Neural crest cell (in vitro differentiated cells): ENCODE measurements around the gene HMSD. TPM values are rescaled to one million over a fixed set of nuclear protein-coding genes. Genes with fewer than 3 reads are reported as not detected.

Source experiments
- DNase-seq: peaks from one replicate; pipeline ENCODE4 v3.0.0; 2021; ENCODE audit warnings: low read depth, mixed read lengths, low spot score
- H3K27ac Mint-ChIP-seq: one replicate; pipeline ENCODE4 v1.8.0; 2021; ENCODE audit warnings: mild to moderate bottlenecking, mixed read lengths; ENCODE audit not compliant: unreplicated experiment
- H3K27me3 Mint-ChIP-seq: 2 replicates; pipeline ENCODE4 v1.8.0; 2021; ENCODE audit warnings: low read depth, mild to moderate bottlenecking, mixed read lengths
- H3K36me3 Mint-ChIP-seq: 2 replicates; pipeline ENCODE4 v1.8.0; 2021; ENCODE audit warnings: low read depth, mild to moderate bottlenecking, mixed read lengths
- H3K4me1 Mint-ChIP-seq: 2 replicates; pipeline ENCODE4 v1.8.0; 2021; ENCODE audit warnings: mixed read lengths
- H3K4me3 Mint-ChIP-seq: one replicate; pipeline ENCODE4 v1.8.0; 2021; ENCODE audit warnings: mild to moderate bottlenecking, mixed read lengths
- H3K9me3 Mint-ChIP-seq: 2 replicates; pipeline ENCODE4 v1.8.0; 2021; ENCODE audit warnings: mixed read lengths
- CTCF ChIP-seq: fragments of 200-600 bp; sonication (generic); conservative IDR thresholded peaks from 2 replicates; pipeline ENCODE4 v1.5.0; 2021; ENCODE audit warnings: antibody characterized with exemption, mild to moderate bottlenecking
- long read RNA-seq: library from polyadenylated mRNA; unstranded; transcript quantifications from one replicate; pipeline ENCODE4 v2.0.0, GENCODE V29; 2020
- total RNA-seq: library from RNA; stranded (reverse); gene quantifications from 2 replicates; pipeline ENCODE4 v1.2.1, GENCODE V29; 2021

The HMSD gene
- total RNA-seq: 8.5 and 10.0 TPM in 2 replicates
- long read RNA-seq, partial matches to known transcripts: 0 of 6 reads
- long read RNA-seq, other reads (novel, unspliced or antisense): 3 of 6 reads

GRCh38 chr18:63949068-63949737 lies at the start of gene HMSD:
Gene HMSD, plus strand, starts transcription at chr18:63949301. Its CDS starts 4,155 bp downstream, at chr18:63953456.
- Mint-ChIP-seq H3K27ac (peak within 1 kb of the TSS; percentile 71), H3K4me1 (peaks cover 25% of the 10 kb centered on the region), H3K9me3 (peaks cover 8% of the 10 kb centered on the region), H3K36me3 (peaks cover 2% of the 10 kb centered on the region), H3K4me3 (peak within 1 kb of the TSS; percentile 88), H3K27me3 (peaks cover 3% of the 10 kb centered on the region)
- TF ChIP-seq CTCF: peak; percentile 61
- DNase-seq: peak; percentile 64

- no peak for TF ChIP-seq CTCF
- H3K4me1 Mint-ChIP-seq: no peaks in the 10 kb centered on the region
- H3K9me3 Mint-ChIP-seq: no peaks in the 10 kb centered on the region
- H3K27ac Mint-ChIP-seq: no peak overlapping the region
- no peaks in the 10 kb centered on the region for H3K36me3 Mint-ChIP-seq
- no peaks in the 10 kb centered on the region for H3K27me3 Mint-ChIP-seq
- no peak for DNase-seq
- no peak overlapping the region for H3K4me3 Mint-ChIP-seq
Observed at GRCh38 chr18:63903851-63904570, 45.1 kb upstream of the HMSD start.

- no peaks in the 10 kb centered on the region for H3K27me3 Mint-ChIP-seq
- no peaks in the 10 kb centered on the region for H3K4me1 Mint-ChIP-seq
- H3K4me3 Mint-ChIP-seq: no peak overlapping the region
- H3K9me3 Mint-ChIP-seq: no peaks in the 10 kb centered on the region
- no peak for TF ChIP-seq CTCF
- no peaks in the 10 kb centered on the region for H3K36me3 Mint-ChIP-seq
- no peak for DNase-seq
- no peak overlapping the region for H3K27ac Mint-ChIP-seq
Observed at GRCh38 chr18:63904694-63905093, 44.4 kb upstream of the HMSD start.

- no peak overlapping the region for H3K4me3 Mint-ChIP-seq
- no peak overlapping the region for H3K27ac Mint-ChIP-seq
- H3K4me1 Mint-ChIP-seq: no peaks in the 10 kb centered on the region
- TF ChIP-seq CTCF: no peak
- peaks cover under 1% of the 10 kb centered on the region for H3K27me3 Mint-ChIP-seq
- no peaks in the 10 kb centered on the region for H3K36me3 Mint-ChIP-seq
- no peaks in the 10 kb centered on the region for H3K9me3 Mint-ChIP-seq
- DNase-seq: no peak
Observed at GRCh38 chr18:63905361-63905760, 43.7 kb upstream of the HMSD start.

- H3K4me3 Mint-ChIP-seq: no peak overlapping the region
- no peak for TF ChIP-seq CTCF
- no peak overlapping the region for H3K27ac Mint-ChIP-seq
- H3K36me3 Mint-ChIP-seq: no peaks in the 10 kb centered on the region
- no peaks in the 10 kb centered on the region for H3K4me1 Mint-ChIP-seq
- H3K9me3 Mint-ChIP-seq: no peaks in the 10 kb centered on the region
- peaks cover 5% of the 10 kb centered on the region for H3K27me3 Mint-ChIP-seq
- no peak for DNase-seq
Observed at GRCh38 chr18:63906056-63906455, 43.0 kb upstream of the HMSD start.
